ENCODE results near the gene ANP32A.
"Not testable (repeated sequence)": the region's sequence is repeated elsewhere in the genome, so short reads cannot be mapped to it uniquely, and the experiment has no call there.

Gene ANP32A

GRCh38 chr15:68781766-68782588 is 38.7 kb downstream of the ANP32A start:
- DNase-seq, result no peak

GRCh38 chr15:68781217-68781616 is 39.5 kb downstream of the ANP32A start:
- no peak for DNase-seq

GRCh38 chr15:68778876-68779275 is 41.8 kb downstream of the ANP32A start:
- no peak for DNase-seq

- DNase-seq, result no peak
Observed at GRCh38 chr15:68776477-68777270, 44.0 kb downstream of the ANP32A start.

- DNase-seq, result peak; percentile 64
Observed at GRCh38 chr15:68775671-68776476, 44.8 kb downstream of the ANP32A start.

- no peak for DNase-seq
Observed at GRCh38 chr15:68775236-68775577, 45.5 kb downstream of the ANP32A start.

GRCh38 chr15:68774521-68775235 is 46.0 kb downstream of the ANP32A start:
- DNase-seq, result peak; percentile 73

- no peak for DNase-seq
Observed at GRCh38 chr15:68774120-68774519, 46.6 kb downstream of the ANP32A start.

GRCh38 chr15:68773036-68773435 is 47.7 kb downstream of the ANP32A start:
- no peak for DNase-seq

- DNase-seq, result no peak
Observed at GRCh38 chr15:68770216-68770615, 50.5 kb downstream of the ANP32A start.

GRCh38 chr15:68769702-68770101 is 51.0 kb downstream of the ANP32A start:
- DNase-seq, result no peak

- peak; percentile 86 for DNase-seq
Observed at GRCh38 chr15:68768321-68768720, 52.4 kb downstream of the ANP32A start.

- DNase-seq, result no peak
Observed at GRCh38 chr15:68767833-68768232, 52.9 kb downstream of the ANP32A start.

- no peak for DNase-seq
Observed at GRCh38 chr15:68765602-68766368, 54.9 kb downstream of the ANP32A start.

GRCh38 chr15:68764090-68764489 is 56.6 kb downstream of the ANP32A start:
- no peak for DNase-seq

GRCh38 chr15:68763063-68763462 is 57.6 kb downstream of the ANP32A start:
- DNase-seq, result no peak

- not testable (repeated sequence) for DNase-seq
Observed at GRCh38 chr15:68759982-68760579, 60.6 kb downstream of the ANP32A start.

GRCh38 chr15:68755731-68756130 is 65.0 kb downstream of the ANP32A start:
- DNase-seq, result no peak

- DNase-seq, result no peak
Observed at GRCh38 chr15:68751622-68752021, 69.1 kb downstream of the ANP32A start.

- peak; percentile 39 for DNase-seq
Observed at GRCh38 chr15:68749793-68750192, 70.9 kb downstream of the ANP32A start.

GRCh38 chr15:68749365-68749764 is 71.3 kb downstream of the ANP32A start:
- no peak for DNase-seq

All from fibroblast of skin of scalp (primary cell).